GM23338 (cell line): ENCODE measurements around the gene USP3. TPM values are rescaled to one million over a fixed set of nuclear protein-coding genes. Genes with fewer than 3 reads are reported as not detected.

Experiments
- ATAC-seq: fragments of 200-7000 bp; cut with Tn5 transposase; 3 replicates; pipeline ENCODE4 v1.9.1; 2020
- DNase-seq: peaks from one replicate; pipeline ENCODE4 v3.0.0-alpha.2; 2015; ENCODE audit warnings: low spot score
- H2AFZ ChIP-seq: fragments of 200-600 bp; sonication (generic); 2 replicates; pipeline ENCODE4 v1.8.0; 2016; ENCODE audit warnings: antibody characterized with exemption, mild to moderate bottlenecking, moderate library complexity
- H3F3A ChIP-seq: fragments of 200-600 bp; sonication (generic); replicated peaks from 2 replicates; pipeline ENCODE4 v1.8.0; 2017; ENCODE audit warnings: antibody characterized with exemption, mixed run types, low read depth
- H3K27ac ChIP-seq: fragments of 200-600 bp; sonication (generic); 2 replicates; pipeline ENCODE4 v1.6.1; 2016; ENCODE audit warnings: low read depth
- H3K27me3 ChIP-seq: fragments of 200-600 bp; sonication (generic); 2 replicates; pipeline ENCODE4 v1.8.0; 2016; ENCODE audit warnings: mild to moderate bottlenecking, mixed run types, moderate library complexity; ENCODE audit not compliant: insufficient read depth
- H3K36me3 ChIP-seq: fragments of 200-600 bp; sonication (generic); 2 replicates; pipeline ENCODE4 v1.8.0; 2016; ENCODE audit warnings: mild to moderate bottlenecking; ENCODE audit not compliant: insufficient read depth
- H3K4me1 ChIP-seq: fragments of 200-600 bp; sonication (generic); 2 replicates; pipeline ENCODE4 v1.8.0; 2016; ENCODE audit warnings: mild to moderate bottlenecking, moderate library complexity; ENCODE audit not compliant: insufficient read depth
- H3K4me2 ChIP-seq: fragments of 200-600 bp; sonication (generic); 2 replicates; pipeline ENCODE4 v1.7.1; 2017; ENCODE audit warnings: mixed run types
- H3K4me3 ChIP-seq: fragments of 200-600 bp; sonication (generic); 2 replicates; pipeline ENCODE4 v1.6.1; 2016; ENCODE audit warnings: mixed run types
- H3K79me2 ChIP-seq: fragments of 200-600 bp; sonication (generic); replicated peaks from 2 replicates; pipeline ENCODE4 v1.8.0; 2017; ENCODE audit warnings: mild to moderate bottlenecking; ENCODE audit not compliant: insufficient read depth
- H3K9me2 ChIP-seq: fragments of 200-600 bp; sonication (generic); 2 replicates; pipeline ENCODE4 v1.8.0; 2017; ENCODE audit not compliant: insufficient read depth
- H4K20me1 ChIP-seq: fragments of 200-600 bp; sonication (generic); replicated peaks from 2 replicates; pipeline ENCODE4 v1.8.0; 2017; ENCODE audit warnings: mild to moderate bottlenecking; ENCODE audit not compliant: insufficient read depth
- H3K27ac Mint-ChIP-seq: 2 replicates; pipeline ENCODE4 v1.8.0; 2020; ENCODE audit warnings: inconsistent platforms, mild to moderate bottlenecking, moderate library complexity, mixed read lengths
- H3K27me3 Mint-ChIP-seq: 3 replicates; pipeline ENCODE4 v1.8.0; 2022; ENCODE audit warnings: low read depth, mild to moderate bottlenecking, moderate library complexity, mixed read lengths, inconsistent platforms; ENCODE audit not compliant: insufficient read depth, poor library complexity
- H3K36me3 Mint-ChIP-seq: 3 replicates; pipeline ENCODE4 v1.8.0; 2021; ENCODE audit warnings: low read depth, mild to moderate bottlenecking, inconsistent platforms, moderate library complexity, mixed read lengths
- H3K4me1 Mint-ChIP-seq: 3 replicates; pipeline ENCODE4 v1.8.0; 2020; ENCODE audit warnings: mild to moderate bottlenecking, inconsistent platforms, mixed read lengths
- H3K4me3 Mint-ChIP-seq: 3 replicates; pipeline ENCODE4 v1.8.0; 2021; ENCODE audit warnings: moderate library complexity, mild to moderate bottlenecking, inconsistent platforms, mixed read lengths
- H3K9me3 Mint-ChIP-seq: 3 replicates; pipeline ENCODE4 v1.8.0; 2020; ENCODE audit warnings: moderate library complexity, mild to moderate bottlenecking, inconsistent platforms, mixed read lengths
- CREB1 ChIP-seq: fragments of 250-450 bp; sonication (Bioruptor Pico); IDR thresholded peaks from 2 replicates; pipeline ENCODE4 v1.5.0; 2020; ENCODE audit warnings: low read depth, mild to moderate bottlenecking, moderate library complexity
- EZH2 ChIP-seq: fragments of 200-600 bp; sonication (generic); IDR thresholded peaks from one replicate; pipeline ENCODE4 v1.8.0; 2017; ENCODE audit warnings: antibody characterized with exemption, mild to moderate bottlenecking, low read depth; ENCODE audit not compliant: unreplicated experiment
- EZH2phosphoT487 ChIP-seq: fragments of 200-600 bp; sonication (generic); IDR thresholded peaks from one replicate; pipeline ENCODE4 v1.8.1; 2018; ENCODE audit warnings: antibody characterized with exemption; ENCODE audit not compliant: unreplicated experiment
- JUNB ChIP-seq: IDR thresholded peaks from one replicate; pipeline ENCODE4 v1.6.1; 2016; ENCODE audit warnings: antibody characterized with exemption; ENCODE audit not compliant: unreplicated experiment
- NANOG ChIP-seq: IDR thresholded peaks from 2 replicates; pipeline ENCODE4 v1.6.1; 2016; ENCODE audit warnings: antibody characterized with exemption, borderline replicate concordance
- POLR2AphosphoS5 ChIP-seq: IDR thresholded peaks from 2 replicates; pipeline ENCODE4 v1.6.1; 2016; ENCODE audit warnings: antibody characterized with exemption, low read depth
- STAT1 ChIP-seq: IDR thresholded peaks from one replicate; pipeline ENCODE4 v1.6.1; 2016; ENCODE audit warnings: antibody characterized with exemption; ENCODE audit not compliant: unreplicated experiment
- ZNF114 ChIP-seq: fragments of 250-450 bp; sonication (Bioruptor Pico); IDR thresholded peaks from 2 replicates; pipeline ENCODE4 v1.5.0; 2020; ENCODE audit warnings: mild to moderate bottlenecking, moderate library complexity
- ZNF331 ChIP-seq: fragments of 250-450 bp; sonication (Bioruptor Pico); IDR thresholded peaks from 2 replicates; pipeline ENCODE4 v1.5.0; 2020; ENCODE audit warnings: low read depth, mild to moderate bottlenecking, moderate library complexity
- polyA plus RNA-seq: library from polyadenylated mRNA; unstranded; fragments of >200 nt; fragmentation: Nextera tagmentation; extraction: Ambion mirVana; gene quantifications from 2 replicates; pipeline ENCODE4 v1.2.1, GENCODE V29; 2016
- total RNA-seq: library from RNA; depleted of rRNA; stranded (reverse); fragments of >200 nt; shearing (Covaris generic); gene quantifications from 2 replicates; pipeline ENCODE4 v1.2.3, GENCODE V29; 2014
- TF ChIP-seq, protein P1 (sequence below): IDR thresholded peaks from 2 replicates; pipeline ENCODE4 v1.6.1; 2016; ENCODE audit warnings: antibody characterized with exemption
- TF ChIP-seq, protein P2 (sequence below): fragments of 250-450 bp; sonication (Bioruptor Pico); IDR thresholded peaks from 2 replicates; pipeline ENCODE4 v1.5.0; 2020; ENCODE audit warnings: mild to moderate bottlenecking, moderate library complexity
- TF ChIP-seq, protein P3 (sequence below), 2 experiments: fragments of 200-600 bp in 1 of 2; sonication (generic) in 1 of 2; conservative IDR thresholded peaks; 2 replicates each; pipeline versions ENCODE4 v1.5.1 to v1.6.1; 2016 to 2017; ENCODE audit warnings: antibody characterized with exemption in 2 of 2, low read depth in 2 of 2, mild to moderate bottlenecking in 2 of 2, moderate library complexity in 1 of 2
- TF ChIP-seq, protein P4 (sequence below): IDR thresholded peaks from one replicate; pipeline ENCODE4 v1.6.1; 2018; ENCODE audit warnings: antibody characterized with exemption; ENCODE audit not compliant: unreplicated experiment

USP3 gene
- total and polyA plus RNA-seq, 2 experiments from 2014 or later = 9.7 to 9.9 TPM

DNA sequence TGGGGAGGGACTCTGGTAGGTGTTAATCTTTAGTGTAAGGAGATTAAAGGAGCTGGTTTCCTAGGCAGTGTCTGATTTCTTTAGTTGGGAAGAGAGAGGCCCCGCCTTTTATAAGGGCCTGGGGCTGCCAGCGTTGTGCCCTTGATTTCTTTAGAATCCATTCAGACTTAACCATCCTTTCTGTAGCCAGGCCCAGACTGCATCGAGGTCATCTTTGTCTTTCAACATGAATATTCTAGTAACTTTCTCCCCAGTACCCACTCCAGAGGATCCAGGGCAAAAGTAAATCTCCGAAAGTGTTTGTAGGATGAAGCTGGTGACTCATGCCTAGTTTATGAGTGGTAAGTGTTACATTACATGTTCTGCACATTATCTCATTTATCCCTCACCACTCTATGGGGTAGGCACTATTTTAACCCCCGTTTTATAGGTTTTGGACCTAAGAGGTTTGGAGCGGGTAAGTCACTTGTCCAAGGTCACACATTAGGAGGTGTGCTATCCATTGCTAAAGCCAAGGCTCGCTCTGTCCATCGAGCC lies 11.8 kb upstream of the USP3 start:
- DNase-seq (no peak), ATAC-seq (no peak)
- Histone ChIP-seq H3K9me2 (no peaks in the 10 kb centered on the region), H3K4me1 (peaks cover 37% of the 10 kb centered on the region), H3F3A (peaks cover 12% of the 10 kb centered on the region), H3K36me3 (no peaks in the 10 kb centered on the region), H2AFZ (no peak overlapping the region), H3K4me3 (no peak overlapping the region), H3K4me2 (no peak overlapping the region), H3K27ac (no peak overlapping the region), H3K27me3 (peaks cover 60% of the 10 kb centered on the region), H4K20me1 (no peaks in the 10 kb centered on the region), H3K79me2 (no peaks in the 10 kb centered on the region)
- no peak for TF ChIP-seq CREB1 (CRISPR knock-in tag)
- no peak for TF ChIP-seq POLR2AphosphoS5
- no peak for TF ChIP-seq NANOG
- no peak for TF ChIP-seq EZH2phosphoT487
- TF ChIP-seq, protein P1, sequence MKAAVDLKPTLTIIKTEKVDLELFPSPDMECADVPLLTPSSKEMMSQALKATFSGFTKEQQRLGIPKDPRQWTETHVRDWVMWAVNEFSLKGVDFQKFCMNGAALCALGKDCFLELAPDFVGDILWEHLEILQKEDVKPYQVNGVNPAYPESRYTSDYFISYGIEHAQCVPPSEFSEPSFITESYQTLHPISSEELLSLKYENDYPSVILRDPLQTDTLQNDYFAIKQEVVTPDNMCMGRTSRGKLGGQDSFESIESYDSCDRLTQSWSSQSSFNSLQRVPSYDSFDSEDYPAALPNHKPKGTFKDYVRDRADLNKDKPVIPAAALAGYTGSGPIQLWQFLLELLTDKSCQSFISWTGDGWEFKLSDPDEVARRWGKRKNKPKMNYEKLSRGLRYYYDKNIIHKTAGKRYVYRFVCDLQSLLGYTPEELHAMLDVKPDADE = no peak
- TF ChIP-seq STAT1 = no peak
- TF ChIP-seq, protein P2, sequence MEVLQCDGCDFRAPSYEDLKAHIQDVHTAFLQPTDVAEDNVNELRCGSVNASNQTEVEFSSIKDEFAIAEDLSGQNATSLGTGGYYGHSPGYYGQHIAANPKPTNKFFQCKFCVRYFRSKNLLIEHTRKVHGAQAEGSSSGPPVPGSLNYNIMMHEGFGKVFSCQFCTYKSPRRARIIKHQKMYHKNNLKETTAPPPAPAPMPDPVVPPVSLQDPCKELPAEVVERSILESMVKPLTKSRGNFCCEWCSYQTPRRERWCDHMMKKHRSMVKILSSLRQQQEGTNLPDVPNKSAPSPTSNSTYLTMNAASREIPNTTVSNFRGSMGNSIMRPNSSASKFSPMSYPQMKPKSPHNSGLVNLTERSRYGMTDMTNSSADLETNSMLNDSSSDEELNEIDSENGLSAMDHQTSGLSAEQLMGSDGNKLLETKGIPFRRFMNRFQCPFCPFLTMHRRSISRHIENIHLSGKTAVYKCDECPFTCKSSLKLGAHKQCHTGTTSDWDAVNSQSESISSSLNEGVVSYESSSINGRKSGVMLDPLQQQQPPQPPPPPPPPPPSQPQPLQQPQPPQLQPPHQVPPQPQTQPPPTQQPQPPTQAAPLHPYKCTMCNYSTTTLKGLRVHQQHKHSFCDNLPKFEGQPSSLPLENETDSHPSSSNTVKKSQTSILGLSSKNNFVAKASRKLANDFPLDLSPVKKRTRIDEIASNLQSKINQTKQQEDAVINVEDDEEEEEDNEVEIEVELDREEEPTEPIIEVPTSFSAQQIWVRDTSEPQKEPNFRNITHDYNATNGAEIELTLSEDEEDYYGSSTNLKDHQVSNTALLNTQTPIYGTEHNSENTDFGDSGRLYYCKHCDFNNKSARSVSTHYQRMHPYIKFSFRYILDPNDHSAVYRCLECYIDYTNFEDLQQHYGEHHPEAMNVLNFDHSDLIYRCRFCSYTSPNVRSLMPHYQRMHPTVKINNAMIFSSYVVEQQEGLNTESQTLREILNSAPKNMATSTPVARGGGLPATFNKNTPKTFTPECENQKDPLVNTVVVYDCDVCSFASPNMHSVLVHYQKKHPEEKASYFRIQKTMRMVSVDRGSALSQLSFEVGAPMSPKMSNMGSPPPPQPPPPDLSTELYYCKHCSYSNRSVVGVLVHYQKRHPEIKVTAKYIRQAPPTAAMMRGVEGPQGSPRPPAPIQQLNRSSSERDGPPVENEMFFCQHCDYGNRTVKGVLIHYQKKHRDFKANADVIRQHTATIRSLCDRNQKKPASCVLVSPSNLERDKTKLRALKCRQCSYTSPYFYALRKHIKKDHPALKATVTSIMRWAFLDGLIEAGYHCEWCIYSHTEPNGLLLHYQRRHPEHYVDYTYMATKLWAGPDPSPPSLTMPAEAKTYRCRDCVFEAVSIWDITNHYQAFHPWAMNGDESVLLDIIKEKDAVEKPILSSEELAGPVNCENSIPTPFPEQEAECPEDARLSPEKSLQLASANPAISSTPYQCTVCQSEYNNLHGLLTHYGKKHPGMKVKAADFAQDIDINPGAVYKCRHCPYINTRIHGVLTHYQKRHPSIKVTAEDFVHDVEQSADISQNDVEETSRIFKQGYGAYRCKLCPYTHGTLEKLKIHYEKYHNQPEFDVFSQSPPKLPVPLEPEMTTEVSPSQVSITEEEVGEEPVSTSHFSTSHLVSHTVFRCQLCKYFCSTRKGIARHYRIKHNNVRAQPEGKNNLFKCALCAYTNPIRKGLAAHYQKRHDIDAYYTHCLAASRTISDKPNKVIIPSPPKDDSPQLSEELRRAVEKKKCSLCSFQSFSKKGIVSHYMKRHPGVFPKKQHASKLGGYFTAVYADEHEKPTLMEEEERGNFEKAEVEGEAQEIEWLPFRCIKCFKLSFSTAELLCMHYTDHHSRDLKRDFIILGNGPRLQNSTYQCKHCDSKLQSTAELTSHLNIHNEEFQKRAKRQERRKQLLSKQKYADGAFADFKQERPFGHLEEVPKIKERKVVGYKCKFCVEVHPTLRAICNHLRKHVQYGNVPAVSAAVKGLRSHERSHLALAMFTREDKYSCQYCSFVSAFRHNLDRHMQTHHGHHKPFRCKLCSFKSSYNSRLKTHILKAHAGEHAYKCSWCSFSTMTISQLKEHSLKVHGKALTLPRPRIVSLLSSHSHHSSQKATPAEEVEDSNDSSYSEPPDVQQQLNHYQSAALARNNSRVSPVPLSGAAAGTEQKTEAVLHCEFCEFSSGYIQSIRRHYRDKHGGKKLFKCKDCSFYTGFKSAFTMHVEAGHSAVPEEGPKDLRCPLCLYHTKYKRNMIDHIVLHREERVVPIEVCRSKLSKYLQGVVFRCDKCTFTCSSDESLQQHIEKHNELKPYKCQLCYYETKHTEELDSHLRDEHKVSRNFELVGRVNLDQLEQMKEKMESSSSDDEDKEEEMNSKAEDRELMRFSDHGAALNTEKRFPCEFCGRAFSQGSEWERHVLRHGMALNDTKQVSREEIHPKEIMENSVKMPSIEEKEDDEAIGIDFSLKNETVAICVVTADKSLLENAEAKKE (CRISPR knock-in tag) = no peak
- TF ChIP-seq, protein P3, sequence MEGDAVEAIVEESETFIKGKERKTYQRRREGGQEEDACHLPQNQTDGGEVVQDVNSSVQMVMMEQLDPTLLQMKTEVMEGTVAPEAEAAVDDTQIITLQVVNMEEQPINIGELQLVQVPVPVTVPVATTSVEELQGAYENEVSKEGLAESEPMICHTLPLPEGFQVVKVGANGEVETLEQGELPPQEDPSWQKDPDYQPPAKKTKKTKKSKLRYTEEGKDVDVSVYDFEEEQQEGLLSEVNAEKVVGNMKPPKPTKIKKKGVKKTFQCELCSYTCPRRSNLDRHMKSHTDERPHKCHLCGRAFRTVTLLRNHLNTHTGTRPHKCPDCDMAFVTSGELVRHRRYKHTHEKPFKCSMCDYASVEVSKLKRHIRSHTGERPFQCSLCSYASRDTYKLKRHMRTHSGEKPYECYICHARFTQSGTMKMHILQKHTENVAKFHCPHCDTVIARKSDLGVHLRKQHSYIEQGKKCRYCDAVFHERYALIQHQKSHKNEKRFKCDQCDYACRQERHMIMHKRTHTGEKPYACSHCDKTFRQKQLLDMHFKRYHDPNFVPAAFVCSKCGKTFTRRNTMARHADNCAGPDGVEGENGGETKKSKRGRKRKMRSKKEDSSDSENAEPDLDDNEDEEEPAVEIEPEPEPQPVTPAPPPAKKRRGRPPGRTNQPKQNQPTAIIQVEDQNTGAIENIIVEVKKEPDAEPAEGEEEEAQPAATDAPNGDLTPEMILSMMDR (conservative IDR thresholded peaks at IDR 0.05; ENCODE audit: low read depth in 2 of 2) = no peak
- no peak for TF ChIP-seq ZNF114
- TF ChIP-seq, protein P4, sequence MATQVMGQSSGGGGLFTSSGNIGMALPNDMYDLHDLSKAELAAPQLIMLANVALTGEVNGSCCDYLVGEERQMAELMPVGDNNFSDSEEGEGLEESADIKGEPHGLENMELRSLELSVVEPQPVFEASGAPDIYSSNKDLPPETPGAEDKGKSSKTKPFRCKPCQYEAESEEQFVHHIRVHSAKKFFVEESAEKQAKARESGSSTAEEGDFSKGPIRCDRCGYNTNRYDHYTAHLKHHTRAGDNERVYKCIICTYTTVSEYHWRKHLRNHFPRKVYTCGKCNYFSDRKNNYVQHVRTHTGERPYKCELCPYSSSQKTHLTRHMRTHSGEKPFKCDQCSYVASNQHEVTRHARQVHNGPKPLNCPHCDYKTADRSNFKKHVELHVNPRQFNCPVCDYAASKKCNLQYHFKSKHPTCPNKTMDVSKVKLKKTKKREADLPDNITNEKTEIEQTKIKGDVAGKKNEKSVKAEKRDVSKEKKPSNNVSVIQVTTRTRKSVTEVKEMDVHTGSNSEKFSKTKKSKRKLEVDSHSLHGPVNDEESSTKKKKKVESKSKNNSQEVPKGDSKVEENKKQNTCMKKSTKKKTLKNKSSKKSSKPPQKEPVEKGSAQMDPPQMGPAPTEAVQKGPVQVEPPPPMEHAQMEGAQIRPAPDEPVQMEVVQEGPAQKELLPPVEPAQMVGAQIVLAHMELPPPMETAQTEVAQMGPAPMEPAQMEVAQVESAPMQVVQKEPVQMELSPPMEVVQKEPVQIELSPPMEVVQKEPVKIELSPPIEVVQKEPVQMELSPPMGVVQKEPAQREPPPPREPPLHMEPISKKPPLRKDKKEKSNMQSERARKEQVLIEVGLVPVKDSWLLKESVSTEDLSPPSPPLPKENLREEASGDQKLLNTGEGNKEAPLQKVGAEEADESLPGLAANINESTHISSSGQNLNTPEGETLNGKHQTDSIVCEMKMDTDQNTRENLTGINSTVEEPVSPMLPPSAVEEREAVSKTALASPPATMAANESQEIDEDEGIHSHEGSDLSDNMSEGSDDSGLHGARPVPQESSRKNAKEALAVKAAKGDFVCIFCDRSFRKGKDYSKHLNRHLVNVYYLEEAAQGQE = no peak
- no peak for TF ChIP-seq JUNB
- no peak for TF ChIP-seq ZNF331 (CRISPR knock-in tag)
- no peak for TF ChIP-seq EZH2
- Mint-ChIP-seq H3K9me3 (no peaks in the 10 kb centered on the region), H3K27me3 (peaks cover 15% of the 10 kb centered on the region), H3K36me3 (no peaks in the 10 kb centered on the region), H3K4me3 (no peak overlapping the region), H3K27ac (no peak overlapping the region), H3K4me1 (peaks cover 40% of the 10 kb centered on the region)
